Measurements from ENCODE around the gene DUSP16.
"Not testable (repeated sequence)": the region's sequence is repeated elsewhere in the genome, so short reads cannot be mapped to it uniquely, and the experiment has no call there.

The DUSP16 gene

GRCh38 chr12:12508612-12509011 lies 54.1 kb downstream of the DUSP16 start:
- intact Hi-C loops (cut with DNase I) = no loop called here
- no peak for DNase-seq

DNA sequence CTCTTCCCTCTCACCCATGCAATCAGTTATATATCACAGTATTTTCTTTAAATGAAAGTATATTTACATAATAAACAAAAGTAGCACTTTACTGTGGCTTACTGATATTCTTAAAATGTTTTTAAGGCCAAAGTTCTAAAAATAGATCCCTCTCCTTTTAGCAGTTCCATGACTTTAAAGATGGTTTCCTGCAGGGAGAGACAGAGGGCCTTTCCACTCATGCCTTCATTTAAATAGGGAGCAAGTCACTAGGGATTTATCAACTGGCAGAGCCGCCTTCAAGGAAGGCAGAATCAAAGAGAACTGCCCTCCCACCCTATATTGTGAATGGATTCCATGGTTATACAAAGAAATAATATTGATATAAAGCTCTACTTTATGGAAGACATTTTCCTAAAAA lies 55.5 kb downstream of the DUSP16 start:
- intact Hi-C loops (cut with DNase I) = no loop called here
- DNase-seq = no peak

GRCh38 chr12:12506496-12506890 lies 56.2 kb downstream of the DUSP16 start:
- intact Hi-C loops (cut with DNase I) = no loop called here
- DNase-seq = peak in 2 of 42 donors; percentile 26 to 30

DNA sequence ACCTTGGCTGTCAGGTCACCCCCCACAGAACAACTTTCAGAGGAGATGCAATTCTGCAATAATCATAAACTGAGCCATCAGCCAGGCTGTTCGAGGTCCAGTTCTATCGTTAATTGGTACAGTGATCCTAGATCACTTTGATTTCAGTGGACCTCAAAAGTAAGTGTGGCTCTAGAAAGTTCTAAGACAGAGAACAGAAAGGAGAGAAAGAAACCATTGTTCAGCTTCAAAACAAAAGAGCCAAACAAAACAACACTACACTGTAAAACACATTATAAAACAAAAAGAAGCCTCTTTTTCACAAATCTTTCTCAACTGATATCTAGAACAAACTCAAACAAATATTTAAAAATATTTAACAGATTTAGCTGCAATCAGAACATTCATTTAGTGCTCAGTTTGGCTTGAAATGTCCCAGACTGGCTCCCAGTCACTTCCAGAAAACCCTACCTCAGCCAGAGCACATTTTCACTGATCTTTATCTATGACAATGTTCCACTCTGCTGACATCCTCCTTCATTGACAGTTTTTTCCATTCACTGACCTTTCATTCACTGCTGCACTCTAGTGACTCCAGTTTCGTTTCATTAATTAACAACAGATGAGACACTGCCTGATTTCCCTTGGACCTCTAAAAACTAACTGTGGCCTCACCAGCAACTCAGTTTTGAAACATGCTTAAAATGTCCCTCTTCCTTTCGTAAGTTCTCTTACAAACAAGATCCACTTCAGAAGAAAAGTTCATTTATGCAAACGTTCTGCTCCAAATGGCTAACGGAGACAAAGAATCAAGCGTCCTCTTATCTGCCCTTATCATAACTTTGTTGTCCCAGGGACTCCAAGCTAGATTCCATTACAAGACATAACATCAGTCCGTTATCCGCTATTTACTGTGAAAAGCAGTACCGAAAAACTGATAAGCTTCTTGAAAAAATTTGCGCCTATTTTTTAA lies 56.8 kb downstream of the DUSP16 start:
- DNase-seq = peak in 2 of 42 donors; percentile 23 to 29
- intact Hi-C loops (cut with DNase I) = no loop called here

GRCh38 chr12:12503384-12504078 lies 59.1 kb downstream of the DUSP16 start:
- intact Hi-C loops (cut with DNase I) = no loop called here
- no peak for DNase-seq

DNA sequence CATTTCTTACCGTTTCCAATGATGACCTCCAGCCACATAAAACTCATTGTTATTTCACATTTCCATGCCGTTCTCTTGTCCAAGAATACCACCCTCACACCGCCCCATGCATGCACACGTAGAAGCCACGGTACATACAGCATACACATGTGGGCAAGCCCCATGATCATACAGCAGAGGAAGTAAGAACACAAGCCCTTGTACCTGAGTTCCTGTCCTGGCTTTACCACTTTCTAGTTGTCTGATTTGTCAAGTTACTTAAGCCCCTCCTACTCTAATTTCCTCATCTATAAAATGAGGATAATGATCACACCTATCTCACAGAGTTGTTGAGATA lies 59.9 kb downstream of the DUSP16 start:
- no peak for DNase-seq
- intact Hi-C loops (cut with DNase I) = no loop called here

- DNase-seq; intact Hi-C loops (cut with DNase I): not testable (repeated sequence)
Measured at GRCh38 chr12:12502130-12502814, 60.4 kb downstream of the DUSP16 start.

- DNase-seq = no peak
- intact Hi-C loops (cut with DNase I) = no loop called here
Measured at GRCh38 chr12:12501121-12501520, 61.5 kb downstream of the DUSP16 start.

GRCh38 chr12:12499909-12500604 lies 62.6 kb downstream of the DUSP16 start:
- intact Hi-C loops (cut with DNase I) = no loop called here
- no peak for DNase-seq

- intact Hi-C loops (cut with DNase I) = no loop called here
Measured at GRCh38 chr12:12498210-12498609, 64.5 kb downstream of the DUSP16 start.

GRCh38 chr12:12495536-12495935 lies 67.1 kb downstream of the DUSP16 start:
- intact Hi-C loops (cut with DNase I) = no loop called here
- DNase-seq = no peak

More at GRCh38 chr12:12498210-12498609, 64.5 kb downstream of the DUSP16 start:
- DNase-seq = no peak

GRCh38 chr12:12492547-12492946 lies 70.1 kb downstream of the DUSP16 start:
- DNase-seq = no peak
- intact Hi-C loops (cut with DNase I) = no loop called here

DNA sequence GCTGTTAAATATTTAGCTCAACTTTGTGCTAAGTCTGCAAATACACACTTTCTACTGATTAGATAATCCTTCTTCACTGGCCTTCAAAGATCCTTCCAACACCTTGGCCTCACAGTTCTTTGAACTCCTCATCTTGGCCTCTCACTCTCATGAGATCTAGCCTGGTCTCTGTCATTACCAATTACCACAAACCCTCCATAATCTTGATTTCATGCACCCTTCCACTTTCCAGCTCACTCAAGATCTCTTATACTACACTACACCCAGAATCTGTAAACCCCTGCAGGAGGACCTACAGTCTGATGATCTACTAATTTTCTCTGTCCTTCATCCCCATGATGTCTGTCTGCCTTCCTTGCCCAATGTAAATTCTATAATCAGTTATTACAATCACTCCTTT lies 71.1 kb downstream of the DUSP16 start:
- DNase-seq = peak in 1 of 42 donors; percentile 12
- intact Hi-C loops (cut with DNase I) = no loop called here

GRCh38 chr12:12488823-12489550 lies 73.7 kb downstream of the DUSP16 start:
- DNase-seq = peak in 1 of 42 donors; percentile 30
- intact Hi-C loops (cut with DNase I) = no loop called here

DNA sequence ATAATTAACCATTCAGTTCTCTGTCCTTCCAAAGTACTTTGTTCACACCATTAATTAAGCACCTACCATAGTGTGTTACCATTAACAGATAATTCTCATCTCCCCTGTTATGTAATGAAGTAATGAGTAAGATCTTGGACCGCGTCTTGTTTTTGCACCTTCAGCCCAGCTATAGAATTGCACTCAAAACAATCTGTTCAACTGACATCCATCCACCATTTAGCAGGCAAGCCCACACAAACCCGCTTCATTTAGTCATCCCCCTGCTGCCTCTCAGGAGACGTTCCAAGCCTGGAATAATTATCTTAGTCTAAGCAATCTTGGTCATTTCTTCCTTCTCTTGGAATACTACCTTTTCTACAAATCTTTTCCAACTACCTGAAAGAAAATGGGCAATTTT lies 74.4 kb downstream of the DUSP16 start:
- DNase-seq = peak in 12 of 42 donors; percentile 13 to 71 (median 42)
- intact Hi-C loops (cut with DNase I) = no loop called here

GRCh38 chr12:12487490-12487889 lies 75.2 kb downstream of the DUSP16 start:
- no peak for DNase-seq
- intact Hi-C loops (cut with DNase I) = no loop called here

GRCh38 chr12:12486661-12487240 lies 75.9 kb downstream of the DUSP16 start:
- no peak for DNase-seq
- intact Hi-C loops (cut with DNase I) = no loop called here

DNA sequence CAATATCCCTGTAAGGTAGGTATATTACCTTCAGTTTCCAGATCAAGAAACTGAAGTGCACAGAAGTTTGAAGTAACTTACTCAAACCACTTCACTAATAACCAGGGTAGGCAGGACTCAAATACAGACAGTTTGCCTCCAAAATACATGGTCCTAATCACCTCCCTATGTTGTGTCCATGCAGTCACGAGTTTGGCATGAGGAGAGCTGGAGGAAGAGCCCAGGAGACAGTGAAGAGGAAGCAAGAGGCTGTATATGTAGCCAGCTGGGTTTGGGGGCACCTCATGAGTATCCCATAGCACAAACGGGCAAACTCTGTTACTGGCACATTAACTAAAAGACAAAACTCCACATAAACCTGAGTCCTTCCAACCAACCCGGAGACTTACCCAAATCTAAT lies 79.2 kb downstream of the DUSP16 start:
- intact Hi-C loops (cut with DNase I) = no loop called here
- DNase-seq = no peak
